GM12875 (cell line): Measurements from ENCODE around the gene INSYN1.

Experiments used
- H3K4me3 ChIP-seq: one replicate; pipeline ENCODE4 v1.5.1; 2011; ENCODE audit warnings: low read depth, low read length, control low read depth
- TF ChIP-seq, protein P1 (sequence below): IDR thresholded peaks from 2 replicates; pipeline ENCODE4 v1.5.1; 2011; ENCODE audit warnings: low read depth, mild to moderate bottlenecking, control low read depth, inconsistent platforms, low read length, moderate library complexity, borderline replicate concordance; ENCODE audit not compliant: insufficient read depth

The INSYN1 gene

DNA sequence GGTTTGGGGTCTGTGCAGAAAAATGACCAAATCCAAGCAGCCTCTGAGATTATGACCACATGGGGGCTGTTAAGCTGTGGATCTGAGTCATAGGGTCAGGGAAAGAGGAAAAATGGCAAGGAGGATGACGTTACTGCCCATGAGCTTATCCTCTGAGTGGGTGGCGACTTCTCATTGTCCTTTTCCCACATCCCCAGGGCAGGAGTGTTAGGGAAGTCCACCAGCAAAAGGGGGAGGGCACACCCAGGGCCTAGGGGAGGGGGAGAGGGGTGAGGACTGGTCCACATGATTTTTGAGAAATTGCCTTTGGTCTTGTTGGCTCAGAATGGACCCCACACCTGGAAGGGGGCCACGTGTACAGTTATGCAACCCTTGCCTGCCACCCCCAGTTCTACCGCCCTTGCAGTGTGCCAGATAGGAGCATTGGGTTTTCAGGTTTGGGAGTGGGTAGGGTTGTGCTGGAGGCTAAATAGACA is 66.3 kb downstream of the INSYN1 start:
- H3K4me3 ChIP-seq: no peak overlapping the region
- TF ChIP-seq, protein P1, sequence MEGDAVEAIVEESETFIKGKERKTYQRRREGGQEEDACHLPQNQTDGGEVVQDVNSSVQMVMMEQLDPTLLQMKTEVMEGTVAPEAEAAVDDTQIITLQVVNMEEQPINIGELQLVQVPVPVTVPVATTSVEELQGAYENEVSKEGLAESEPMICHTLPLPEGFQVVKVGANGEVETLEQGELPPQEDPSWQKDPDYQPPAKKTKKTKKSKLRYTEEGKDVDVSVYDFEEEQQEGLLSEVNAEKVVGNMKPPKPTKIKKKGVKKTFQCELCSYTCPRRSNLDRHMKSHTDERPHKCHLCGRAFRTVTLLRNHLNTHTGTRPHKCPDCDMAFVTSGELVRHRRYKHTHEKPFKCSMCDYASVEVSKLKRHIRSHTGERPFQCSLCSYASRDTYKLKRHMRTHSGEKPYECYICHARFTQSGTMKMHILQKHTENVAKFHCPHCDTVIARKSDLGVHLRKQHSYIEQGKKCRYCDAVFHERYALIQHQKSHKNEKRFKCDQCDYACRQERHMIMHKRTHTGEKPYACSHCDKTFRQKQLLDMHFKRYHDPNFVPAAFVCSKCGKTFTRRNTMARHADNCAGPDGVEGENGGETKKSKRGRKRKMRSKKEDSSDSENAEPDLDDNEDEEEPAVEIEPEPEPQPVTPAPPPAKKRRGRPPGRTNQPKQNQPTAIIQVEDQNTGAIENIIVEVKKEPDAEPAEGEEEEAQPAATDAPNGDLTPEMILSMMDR: no peak

DNA sequence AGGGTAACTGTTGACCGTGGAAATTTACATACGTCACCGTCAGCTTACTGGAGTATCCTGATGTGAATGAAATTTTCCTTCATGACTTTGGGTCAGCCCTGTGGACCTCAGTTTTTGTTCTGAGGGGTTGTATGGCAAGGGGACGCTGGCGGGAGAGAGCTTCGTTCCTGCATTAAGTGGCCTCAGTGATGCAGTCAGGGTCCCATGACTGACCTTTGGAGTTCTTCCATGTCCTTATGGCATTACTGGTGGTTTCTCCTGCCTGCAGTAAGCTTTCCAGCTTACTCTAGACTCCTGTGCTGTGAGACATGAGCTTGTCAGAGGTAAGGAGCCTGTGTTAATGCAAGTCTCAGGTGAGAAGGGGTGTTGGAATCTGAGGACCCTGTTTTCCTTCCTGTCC is 67.2 kb downstream of the INSYN1 start:
- H3K4me3 ChIP-seq: no peak overlapping the region

More for the DNA sequence above, 67.2 kb downstream of the INSYN1 start:
- TF ChIP-seq, protein P1: no peak
